Measurements from ENCODE around the gene SRP54.
"Not testable (repeated sequence)": the region's sequence is repeated elsewhere in the genome, so short reads cannot be mapped to it uniquely, and the experiment has no call there.

SRP54 gene

GRCh38 chr14:34943506-34943905 lies 39.3 kb upstream of the SRP54 start:
- H3K4me1 ChIP-seq = no peaks in the 10 kb centered on the region
- H3K27me3 ChIP-seq = no peaks in the 10 kb centered on the region
- peaks cover 4 to 21% (median 17%) of the 10 kb centered on the region in 3 donors for H3K36me3 ChIP-seq
- no peak overlapping the region for H3K27ac ChIP-seq
- H3K9me3 ChIP-seq = peaks cover 0 to 8% (median 5%) of the 10 kb centered on the region in 3 donors
- DNase-seq = no peak
- no peak for TF ChIP-seq CTCF (IDR thresholded peaks at IDR 0.05)
- no peak overlapping the region for H3K4me3 ChIP-seq
- intact Hi-C loops (cut with DNase I; ENCODE audit: low total_unique reads) = no loop called here

- TF ChIP-seq CTCF (IDR thresholded peaks at IDR 0.05) = no peak
- intact Hi-C loops (cut with DNase I; ENCODE audit: low total_unique reads) = no loop called here
- peaks cover 4 to 21% (median 17%) of the 10 kb centered on the region in 3 donors for H3K36me3 ChIP-seq
- H3K9me3 ChIP-seq = peaks cover 0 to 8% (median 5%) of the 10 kb centered on the region in 3 donors
- H3K27ac ChIP-seq = no peak overlapping the region
- no peak for DNase-seq
- H3K27me3 ChIP-seq = no peaks in the 10 kb centered on the region
- no peak overlapping the region for H3K4me3 ChIP-seq
- no peaks in the 10 kb centered on the region for H3K4me1 ChIP-seq
Observed at GRCh38 chr14:34944744-34945143, 38.0 kb upstream of the SRP54 start.

- TF ChIP-seq CTCF (IDR thresholded peaks at IDR 0.05) = no peak
- Histone ChIP-seq H3K36me3 (peaks cover 4 to 21% (median 17%) of the 10 kb centered on the region in 3 donors), H3K4me1 (no peaks in the 10 kb centered on the region), H3K27me3 (no peaks in the 10 kb centered on the region), H3K9me3 (peaks cover 0 to 8% (median 5%) of the 10 kb centered on the region in 3 donors), H3K27ac (no peak overlapping the region), H3K4me3 (no peak overlapping the region)
- DNase-seq = no peak
- intact Hi-C loops (cut with DNase I; ENCODE audit: low total_unique reads) = no loop called here
Observed at GRCh38 chr14:34946699-34947098, 36.1 kb upstream of the SRP54 start.

GRCh38 chr14:34951286-34951685 lies 31.5 kb upstream of the SRP54 start:
- no peak for DNase-seq
- intact Hi-C loops (cut with DNase I; ENCODE audit: low total_unique reads) = no loop called here
- no peaks in the 10 kb centered on the region for H3K9me3 ChIP-seq
- H3K27ac ChIP-seq = no peak overlapping the region
- TF ChIP-seq CTCF (IDR thresholded peaks at IDR 0.05) = no peak
- H3K4me1 ChIP-seq = no peaks in the 10 kb centered on the region
- H3K4me3 ChIP-seq = no peak overlapping the region
- no peaks in the 10 kb centered on the region for H3K27me3 ChIP-seq
- H3K36me3 ChIP-seq = peaks cover 14 to 26% (median 21%) of the 10 kb centered on the region in 3 donors

- no peaks in the 10 kb centered on the region for H3K4me1 ChIP-seq
- H3K9me3 ChIP-seq = no peaks in the 10 kb centered on the region
- intact Hi-C loops (cut with DNase I; ENCODE audit: low total_unique reads) = no loop called here
- H3K27me3 ChIP-seq = no peaks in the 10 kb centered on the region
- H3K36me3 ChIP-seq = peaks cover 18 to 44% (median 42%) of the 10 kb centered on the region in 3 donors
- no peak for TF ChIP-seq CTCF (IDR thresholded peaks at IDR 0.05)
- no peak overlapping the region for H3K27ac ChIP-seq
- H3K4me3 ChIP-seq = no peak overlapping the region
- no peak for DNase-seq
Observed at GRCh38 chr14:34956931-34957330, 25.9 kb upstream of the SRP54 start.

- no peak for DNase-seq
- peaks cover 18 to 46% (median 45%) of the 10 kb centered on the region in 3 donors for H3K36me3 ChIP-seq
- no peak overlapping the region for H3K27ac ChIP-seq
- H3K9me3 ChIP-seq = no peaks in the 10 kb centered on the region
- intact Hi-C loops (cut with DNase I; ENCODE audit: low total_unique reads) = no loop called here
- H3K4me3 ChIP-seq = no peak overlapping the region
- H3K4me1 ChIP-seq = no peaks in the 10 kb centered on the region
- TF ChIP-seq CTCF (IDR thresholded peaks at IDR 0.05) = no peak
- no peaks in the 10 kb centered on the region for H3K27me3 ChIP-seq
Observed at GRCh38 chr14:34957771-34958286, 25.0 kb upstream of the SRP54 start.

GRCh38 chr14:34962106-34962505 lies 20.7 kb upstream of the SRP54 start:
- intact Hi-C loops (cut with DNase I; ENCODE audit: low total_unique reads); H3K4me3 ChIP-seq; H3K4me1 ChIP-seq; H3K9me3 ChIP-seq; DNase-seq; H3K27ac ChIP-seq; H3K27me3 ChIP-seq: not testable (repeated sequence)
- peaks cover 4 to 36% (median 34%) of the 10 kb centered on the region in 3 donors for H3K36me3 ChIP-seq
